IMR-90 (cell line): ENCODE measurements around the gene CACNA1D. TPM values are rescaled to one million over a fixed set of nuclear protein-coding genes. Genes with fewer than 3 reads are reported as not detected.

ENCODE experiments used
- ATAC-seq: fragments of 200-7000 bp; cut with Tn5 transposase; 2 replicates; pipeline ENCODE4 v1.9.1; 2020; ENCODE audit warnings: low read depth, mild to moderate bottlenecking, moderate library complexity
- BruUV-seq: library from RNA; stranded (reverse); fragments of 400-500 nt; replicated peaks from 2 replicates; lab custom pipeline; 2021; lab: Mats Ljungman, UMichigan
- CTCF ChIA-PET: fragments of 300-600 bp; formaldehyde crosslinking; extraction: SDS; loops from one replicate; lab custom pipeline; 2021; ENCODE audit warnings: antibody characterized with exemption; lab: Yijun Ruan, JAX
- POLR2A ChIA-PET: fragments of 300-600 bp; sonication (Branson Sonifier 250); formaldehyde crosslinking; loops from one replicate; lab custom pipeline; 2022; ENCODE audit warnings: antibody characterized with exemption; ENCODE audit not compliant: unreplicated experiment; lab: Charles Lee
- DNase-seq: peaks from one replicate; pipeline ENCODE4 v3.0.0; 2013
- H2AFZ ChIP-seq: replicated peaks from 2 replicates; pipeline ENCODE3; 2013; ENCODE audit warnings: low read length, mild to moderate bottlenecking; ENCODE audit not compliant: poor library complexity
- H2AK5ac ChIP-seq: 2 replicates; pipeline ENCODE4 v1.6.1; 2013; ENCODE audit warnings: low read depth, low read length, inconsistent platforms
- H2AK9ac ChIP-seq: replicated peaks from 2 replicates; pipeline ENCODE3; 2013; ENCODE audit warnings: mild to moderate bottlenecking, low read depth, low read length, moderate library complexity; ENCODE audit not compliant: poor library complexity
- H2BK120ac ChIP-seq: 2 replicates; pipeline ENCODE4 v1.6.1; 2013; ENCODE audit warnings: low read depth, low read length, inconsistent platforms
- H2BK15ac ChIP-seq: 3 replicates; pipeline ENCODE4 v1.6.1; 2013; ENCODE audit warnings: low read depth, low read length, inconsistent platforms
- H2BK20ac ChIP-seq: 2 replicates; pipeline ENCODE4 v1.6.1; 2013; ENCODE audit warnings: low read depth, mild to moderate bottlenecking, inconsistent platforms, low read length, moderate library complexity
- H2BK5ac ChIP-seq: 2 replicates; pipeline ENCODE4 v1.6.1; 2013; ENCODE audit warnings: mild to moderate bottlenecking, low read depth, low read length, inconsistent platforms; ENCODE audit not compliant: poor library complexity, severe bottlenecking
- H3K14ac ChIP-seq: replicated peaks from 2 replicates; pipeline ENCODE4 v1.6.1; 2013; ENCODE audit warnings: low read depth, low read length, inconsistent platforms
- H3K18ac ChIP-seq: 2 replicates; pipeline ENCODE4 v1.6.1; 2013; ENCODE audit warnings: low read depth, low read length, control low read depth
- H3K23ac ChIP-seq: 2 replicates; pipeline ENCODE4 v1.6.1; 2013; ENCODE audit warnings: low read depth, low read length, inconsistent platforms
- H3K27ac ChIP-seq: 2 replicates; pipeline ENCODE4 v1.5.1; 2013; ENCODE audit warnings: mild to moderate bottlenecking, control low read depth, low read length; ENCODE audit not compliant: insufficient read depth
- H3K27me3 ChIP-seq: 2 replicates; pipeline ENCODE4 v1.6.1; 2013; ENCODE audit warnings: low read length; ENCODE audit not compliant: control insufficient read depth, insufficient read depth
- H3K36me3 ChIP-seq: 2 replicates; pipeline ENCODE4 v1.6.1; 2013; ENCODE audit warnings: low read length, mixed read lengths; ENCODE audit not compliant: control insufficient read depth, insufficient read depth
- H3K4ac ChIP-seq: 2 replicates; pipeline ENCODE4 v1.6.1; 2013; ENCODE audit warnings: low read depth, low read length, inconsistent platforms
- H3K4me1 ChIP-seq: 2 replicates; pipeline ENCODE4 v1.6.1; 2013; ENCODE audit warnings: low read length, mixed read lengths; ENCODE audit not compliant: control insufficient read depth, insufficient read depth
- H3K4me2 ChIP-seq: 2 replicates; pipeline ENCODE4 v1.6.1; 2013; ENCODE audit warnings: low read depth, mild to moderate bottlenecking, control low read depth, low read length, moderate library complexity
- H3K4me3 ChIP-seq: 2 replicates; pipeline ENCODE4 v1.5.1; 2013; ENCODE audit warnings: low read depth, mild to moderate bottlenecking, control low read depth, low read length, moderate library complexity; ENCODE audit not compliant: insufficient read depth
- H3K56ac ChIP-seq: 2 replicates; pipeline ENCODE4 v1.6.1; 2013; ENCODE audit warnings: low read length, inconsistent platforms; ENCODE audit not compliant: insufficient read depth; ENCODE audit errors: extremely low read depth
- H3K79me1 ChIP-seq, 2 experiments: 2 replicates each; pipeline ENCODE4 v1.6.1; 2013; ENCODE audit warnings: low read length in 2 of 2, inconsistent platforms in 1 of 2, low read depth in 1 of 2
- H3K9ac ChIP-seq: 2 replicates; pipeline ENCODE4 v1.6.1; 2013; ENCODE audit warnings: low read depth, low read length, control low read depth
- H3K9me1 ChIP-seq: 2 replicates; pipeline ENCODE4 v1.6.1; 2013; ENCODE audit warnings: low read length, inconsistent platforms; ENCODE audit not compliant: insufficient read depth
- H3K9me3 ChIP-seq: 2 replicates; pipeline ENCODE4 v1.6.1; 2013; ENCODE audit warnings: low read length; ENCODE audit not compliant: control insufficient read depth, insufficient read depth
- H4K20me1 ChIP-seq: 2 replicates; pipeline ENCODE4 v1.6.1; 2013; ENCODE audit warnings: low read length, inconsistent platforms; ENCODE audit not compliant: insufficient read depth
- H4K5ac ChIP-seq: 2 replicates; pipeline ENCODE4 v1.6.1; 2013; ENCODE audit warnings: mild to moderate bottlenecking, low read depth, low read length, control low read depth
- H4K8ac ChIP-seq, 2 experiments: 2 replicates each; pipeline ENCODE4 v1.6.1; 2013; ENCODE audit warnings: low read depth in 2 of 2, low read length in 2 of 2, control low read depth in 1 of 2, inconsistent platforms in 1 of 2
- H4K91ac ChIP-seq: 2 replicates; pipeline ENCODE4 v1.6.1; 2013; ENCODE audit warnings: low read depth, low read length, inconsistent platforms; ENCODE audit not compliant: insufficient read depth
- POLR2A ChIP-seq: IDR thresholded peaks from 2 replicates; pipeline ENCODE4 v1.6.1; 2012; ENCODE audit warnings: mild to moderate bottlenecking, low read depth, low read length
- WGBS, 2 experiments: methylation state at CpG; one replicate each; pipeline versions ENCODE4 v1.1.5 to v1.1.7; 2013; ENCODE audit warnings: missing lambda C conversion rate in 2 of 2; ENCODE audit not compliant: insufficient read length in 1 of 2; ENCODE audit errors: extremely low coverage in 2 of 2; 5-methylcytosine and 5-hydroxymethylcytosine counted together
- dilution Hi-C: fragments of 300-500 bp; cut with HindIII; formaldehyde crosslinking; loops from one replicate; pipeline ENCODE4 v1.14.3; 2018; ENCODE audit warnings: low sequenced_read_pairs; ENCODE audit not compliant: unreplicated experiment
- in situ Hi-C: fragments of 300-500 bp; cut with MboI; formaldehyde crosslinking; loops from 3 replicates; pipeline ENCODE4 v1.14.3; 2019; ENCODE audit warnings: low sequenced_read_pairs, inconsistent platforms, mixed read lengths
- intact Hi-C: fragments of 100-400 bp; cut with micrococcal nuclease; formaldehyde crosslinking; loops from 2 replicates; pipeline ENCODE4 v1.10.0; 2022
- polyA plus RNA-seq, 3 experiments: library from polyadenylated mRNA; depleted of rRNA; stranded (reverse); fragments of >200 nt; gene quantifications; 2 replicates each; pipeline ENCODE4 v1.2.3, GENCODE V29; 2012; ENCODE audit warnings: low replicate concordance in 1 of 3
- total RNA-seq: library from RNA; depleted of rRNA; stranded (reverse); fragments of >200 nt; gene quantifications from 2 replicates; pipeline ENCODE4 v1.2.3, GENCODE V29; 2012
- TF ChIP-seq, protein P1 (sequence below): fragments of 150-350 bp; IDR thresholded peaks from 2 replicates; pipeline ENCODE4 v1.6.1; 2016; ENCODE audit warnings: low read depth, mild to moderate bottlenecking, low read length, moderate library complexity, borderline replicate concordance

CACNA1D gene
- total and polyA plus RNA-seq, 2 of the 4 experiments (the other 2 are of a cell fraction), result 0.07 TPM; not detected in 1

DNA sequence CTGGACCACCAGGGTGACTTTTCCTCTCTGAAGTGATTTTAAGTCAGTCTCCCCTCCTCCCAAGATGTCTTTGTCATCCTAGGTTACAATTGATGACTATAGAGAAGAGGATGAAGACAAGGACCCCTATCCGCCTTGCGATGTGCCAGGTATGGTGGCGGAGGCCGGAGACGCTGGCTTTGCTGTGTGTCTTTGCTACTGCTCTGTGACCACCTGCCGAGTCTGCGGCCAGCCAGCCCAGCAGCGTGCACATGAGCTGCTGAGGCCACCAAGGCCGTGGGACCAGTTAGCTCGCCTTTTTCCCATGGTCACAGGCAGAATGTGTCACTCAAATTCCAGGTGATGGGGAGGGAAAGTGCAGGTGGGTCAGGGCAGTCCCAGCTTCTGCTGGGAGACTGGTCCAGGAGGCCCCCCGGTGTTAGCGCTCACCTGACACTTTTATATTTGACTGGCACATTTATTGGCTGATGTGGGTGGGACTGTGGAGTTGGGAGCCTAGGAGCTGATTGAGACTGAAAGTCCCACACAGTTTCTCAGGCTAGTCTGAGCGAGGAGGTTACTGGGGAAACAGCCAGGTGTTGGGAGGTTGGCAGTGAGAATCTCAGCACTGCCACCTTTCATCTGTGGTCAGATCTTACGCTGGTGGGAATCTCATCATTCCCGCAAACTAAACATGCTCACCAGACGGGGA lies 237.7 kb downstream of the CACNA1D start:
- no peak overlapping the region for H3K14ac ChIP-seq
- H2BK20ac ChIP-seq, result no peak overlapping the region
- ChIA-PET CTCF (no interaction called here), POLR2A (no interaction called here)
- H2AK9ac ChIP-seq, result no peak overlapping the region
- dilution Hi-C loops, result no loop called here
- intact Hi-C loops, result no loop called here
- H3K9me1 ChIP-seq, result no peaks in the 10 kb centered on the region; the same call in 1 of the 2 replicates
- H4K20me1 ChIP-seq, result no peaks in the 10 kb centered on the region
- DNase-seq (no peak), ATAC-seq (no peak)
- no peak overlapping the region for H3K56ac ChIP-seq
- no peak overlapping the region for H3K23ac ChIP-seq
- H4K5ac ChIP-seq, result no peak overlapping the region
- no peak overlapping the region for H3K27ac ChIP-seq
- no peaks in the 10 kb centered on the region for H3K79me1 ChIP-seq
- H4K91ac ChIP-seq, result no peak overlapping the region
- H3K36me3 ChIP-seq, result no peaks in the 10 kb centered on the region
- no peak overlapping the region for H2BK120ac ChIP-seq
- no peak overlapping the region for H2AFZ ChIP-seq
- TF ChIP-seq, protein P1, sequence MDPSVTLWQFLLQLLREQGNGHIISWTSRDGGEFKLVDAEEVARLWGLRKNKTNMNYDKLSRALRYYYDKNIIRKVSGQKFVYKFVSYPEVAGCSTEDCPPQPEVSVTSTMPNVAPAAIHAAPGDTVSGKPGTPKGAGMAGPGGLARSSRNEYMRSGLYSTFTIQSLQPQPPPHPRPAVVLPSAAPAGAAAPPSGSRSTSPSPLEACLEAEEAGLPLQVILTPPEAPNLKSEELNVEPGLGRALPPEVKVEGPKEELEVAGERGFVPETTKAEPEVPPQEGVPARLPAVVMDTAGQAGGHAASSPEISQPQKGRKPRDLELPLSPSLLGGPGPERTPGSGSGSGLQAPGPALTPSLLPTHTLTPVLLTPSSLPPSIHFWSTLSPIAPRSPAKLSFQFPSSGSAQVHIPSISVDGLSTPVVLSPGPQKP, result no peak
- no peak for TF ChIP-seq POLR2A
- no peak overlapping the region for H3K4me2 ChIP-seq
- in situ Hi-C loops, result no loop called here
- no peak overlapping the region for H2BK5ac ChIP-seq
- no peak overlapping the region for H3K4ac ChIP-seq
- no peak overlapping the region for H2AK5ac ChIP-seq
- no peak overlapping the region for H3K18ac ChIP-seq
- H4K8ac ChIP-seq, result no peak overlapping the region
- H3K9me3 ChIP-seq, result no peaks in the 10 kb centered on the region
- H3K4me1 ChIP-seq, result no peaks in the 10 kb centered on the region
- H3K4me3 ChIP-seq, result no peak overlapping the region
- WGBS, 2 experiments, result 90% methylated on average over 6 of the region's 16 CpGs; no CpG with 5 or more reads in 1 of the 2 experiments
- no peak overlapping the region for H2BK15ac ChIP-seq
- H3K27me3 ChIP-seq, result peaks cover 2% of the 10 kb centered on the region
- H3K9ac ChIP-seq, result no peak overlapping the region
- BruUV-seq, result no TSS peak
